Measurements from ENCODE around the gene TM9SF4.
"Not testable (repeated sequence)": the region's sequence is repeated elsewhere in the genome, so short reads cannot be mapped to it uniquely, and the experiment has no call there.

TM9SF4 gene

GRCh38 chr20:32158351-32158750 lies 48.8 kb downstream of the TM9SF4 start:
- ATAC-seq = no peak

GRCh38 chr20:32158943-32159660 lies 49.6 kb downstream of the TM9SF4 start:
- DNase-seq = no peak
- peak; percentile 48 for ATAC-seq

More at GRCh38 chr20:32158351-32158750, 48.8 kb downstream of the TM9SF4 start:
- no peak for DNase-seq

- DNase-seq (no peak), ATAC-seq (no peak)
Measured at GRCh38 chr20:32159766-32160221, 50.3 kb downstream of the TM9SF4 start.

- no peak for ATAC-seq
Measured at GRCh38 chr20:32160341-32160740, 50.8 kb downstream of the TM9SF4 start.

GRCh38 chr20:32162351-32162750 lies 52.8 kb downstream of the TM9SF4 start:
- ATAC-seq (no peak), DNase-seq (no peak)

More at GRCh38 chr20:32160341-32160740, 50.8 kb downstream of the TM9SF4 start:
- DNase-seq = no peak

- no peak for ATAC-seq
- DNase-seq = no peak
Measured at GRCh38 chr20:32163951-32164350, 54.4 kb downstream of the TM9SF4 start.

GRCh38 chr20:32164984-32165735 lies 55.6 kb downstream of the TM9SF4 start:
- no peak for ATAC-seq
- no peak for DNase-seq

GRCh38 chr20:32165836-32166545 lies 56.5 kb downstream of the TM9SF4 start:
- DNase-seq = no peak
- no peak for ATAC-seq

- ATAC-seq (no peak), DNase-seq (no peak)
Measured at GRCh38 chr20:32167552-32167951, 58.0 kb downstream of the TM9SF4 start.

- no peak for ATAC-seq
- DNase-seq = no peak
Measured at GRCh38 chr20:32168184-32168910, 58.8 kb downstream of the TM9SF4 start.

GRCh38 chr20:32177696-32178095 lies 68.2 kb downstream of the TM9SF4 start:
- ATAC-seq = not testable (repeated sequence)

GRCh38 chr20:32179515-32179914 lies 70.0 kb downstream of the TM9SF4 start:
- no peak for DNase-seq
- no peak for ATAC-seq

More at GRCh38 chr20:32177696-32178095, 68.2 kb downstream of the TM9SF4 start:
- not testable (repeated sequence) for DNase-seq

- ATAC-seq = no peak
- no peak for DNase-seq
Measured at GRCh38 chr20:32179934-32180333, 70.4 kb downstream of the TM9SF4 start.

- DNase-seq (no peak), ATAC-seq (no peak)
Measured at GRCh38 chr20:32181606-32182005, 72.1 kb downstream of the TM9SF4 start.

- ATAC-seq (no peak), DNase-seq (no peak)
Measured at GRCh38 chr20:32183947-32184635, 74.6 kb downstream of the TM9SF4 start.

- ATAC-seq = no peak
- DNase-seq = no peak
Measured at GRCh38 chr20:32184961-32185603, 75.6 kb downstream of the TM9SF4 start.

GRCh38 chr20:32186506-32186905 lies 77.0 kb downstream of the TM9SF4 start:
- DNase-seq = no peak
- ATAC-seq = no peak

GRCh38 chr20:32188376-32189122 lies 79.0 kb downstream of the TM9SF4 start:
- DNase-seq = no peak
- no peak for ATAC-seq

- ATAC-seq (no peak), DNase-seq (no peak)
Measured at GRCh38 chr20:32189123-32189410, 79.6 kb downstream of the TM9SF4 start.
